ENCODE data around the gene STAP1.
A peak's percentile ranks its signal among the peaks of the same experiment; 100 is the strongest.

STAP1 gene

GRCh38 chr4:67556436-67556835 is 2.1 kb upstream of the STAP1 start:
- no peak for DNase-seq

GRCh38 chr4:67565284-67565683 is 6.8 kb downstream of the STAP1 start:
- DNase-seq, result peak; percentile 18

GRCh38 chr4:67566335-67566734 is 7.8 kb downstream of the STAP1 start:
- DNase-seq, result no peak

- DNase-seq, result peak; percentile 16
Observed at GRCh38 chr4:67568820-67569219, 10.3 kb downstream of the STAP1 start.

- no peak for DNase-seq
Observed at GRCh38 chr4:67570537-67570936, 12.0 kb downstream of the STAP1 start.

- no peak for DNase-seq
Observed at GRCh38 chr4:67571975-67572374, 13.4 kb downstream of the STAP1 start.

- DNase-seq, result no peak
Observed at GRCh38 chr4:67573193-67573592, 14.7 kb downstream of the STAP1 start.

- DNase-seq, result no peak
Observed at GRCh38 chr4:67575232-67576058, 16.9 kb downstream of the STAP1 start.

- no peak for DNase-seq
Observed at GRCh38 chr4:67576059-67576466, 17.5 kb downstream of the STAP1 start.

- no peak for DNase-seq
Observed at GRCh38 chr4:67576538-67576937, 18.0 kb downstream of the STAP1 start.

GRCh38 chr4:67580577-67580976 is 22.1 kb downstream of the STAP1 start:
- DNase-seq, result no peak

- DNase-seq, result no peak
Observed at GRCh38 chr4:67581208-67581857, 22.8 kb downstream of the STAP1 start.

GRCh38 chr4:67581913-67582312 is 23.4 kb downstream of the STAP1 start:
- DNase-seq, result no peak

GRCh38 chr4:67584496-67584895 is 26.0 kb downstream of the STAP1 start:
- no peak for DNase-seq

- no peak for DNase-seq
Observed at GRCh38 chr4:67587156-67587555, 28.6 kb downstream of the STAP1 start.

GRCh38 chr4:67593741-67594175 is 35.2 kb downstream of the STAP1 start:
- DNase-seq, result peak; percentile 8

GRCh38 chr4:67603310-67604028 is 44.9 kb downstream of the STAP1 start:
- no peak for DNase-seq

- no peak for DNase-seq
Observed at GRCh38 chr4:67604029-67604381, 45.5 kb downstream of the STAP1 start.

GRCh38 chr4:67604749-67605148 is 46.2 kb downstream of the STAP1 start:
- DNase-seq, result peak; percentile 0

- no peak for DNase-seq
Observed at GRCh38 chr4:67608027-67608426, 49.5 kb downstream of the STAP1 start.

GRCh38 chr4:67614186-67614585 is 55.7 kb downstream of the STAP1 start:
- DNase-seq, result no peak

- no peak for DNase-seq
Observed at GRCh38 chr4:67615119-67615518, 56.6 kb downstream of the STAP1 start.

GRCh38 chr4:67616478-67616877 is 58.0 kb downstream of the STAP1 start:
- DNase-seq, result no peak

GRCh38 chr4:67624939-67625338 is 66.4 kb downstream of the STAP1 start:
- no peak for DNase-seq
